GM12801 (cell line): ENCODE results near the gene HIC1.

Source experiments
- TF ChIP-seq, protein P1 (sequence below): IDR thresholded peaks from one replicate; pipeline ENCODE4 v1.5.1; 2011; ENCODE audit warnings: control low read depth; ENCODE audit not compliant: insufficient read length; ENCODE audit errors: extremely low read depth

Gene HIC1

DNA sequence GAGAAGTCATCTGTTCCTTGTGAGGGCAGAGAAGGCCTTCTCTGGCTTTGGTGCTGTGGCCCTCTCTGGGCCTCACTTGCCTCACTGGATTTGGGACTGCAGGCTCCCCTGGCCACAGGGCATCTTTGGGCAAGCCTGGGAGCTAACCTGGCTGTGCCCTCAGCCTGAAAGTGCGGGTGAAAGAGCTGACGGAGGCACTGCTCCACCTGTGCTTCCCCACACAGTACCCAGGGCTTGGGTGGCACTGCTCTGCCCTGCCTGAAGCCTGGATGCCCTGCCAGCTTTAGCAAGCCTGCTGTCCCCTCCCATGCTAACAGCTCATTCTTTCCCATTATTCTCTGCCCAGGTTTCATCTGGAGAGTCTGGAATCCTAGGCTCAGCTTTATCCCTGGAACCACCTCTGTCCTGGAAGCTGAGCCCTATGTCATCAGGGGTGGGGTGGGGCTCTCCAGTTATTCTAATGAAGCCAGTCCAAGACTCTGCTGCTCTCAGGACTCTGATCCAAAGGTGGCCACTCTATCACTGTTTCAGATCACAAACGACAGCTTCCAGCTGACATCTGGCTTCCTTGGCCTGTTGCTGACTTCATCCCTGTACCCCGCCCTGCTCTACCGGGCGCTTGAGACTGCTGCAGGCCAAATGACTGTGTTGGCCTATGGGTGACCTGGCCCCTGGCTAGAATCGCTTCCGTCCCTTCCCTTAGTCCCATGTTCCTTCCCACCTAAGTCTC, 29.3 kb downstream of the HIC1 start:
- TF ChIP-seq, protein P1, sequence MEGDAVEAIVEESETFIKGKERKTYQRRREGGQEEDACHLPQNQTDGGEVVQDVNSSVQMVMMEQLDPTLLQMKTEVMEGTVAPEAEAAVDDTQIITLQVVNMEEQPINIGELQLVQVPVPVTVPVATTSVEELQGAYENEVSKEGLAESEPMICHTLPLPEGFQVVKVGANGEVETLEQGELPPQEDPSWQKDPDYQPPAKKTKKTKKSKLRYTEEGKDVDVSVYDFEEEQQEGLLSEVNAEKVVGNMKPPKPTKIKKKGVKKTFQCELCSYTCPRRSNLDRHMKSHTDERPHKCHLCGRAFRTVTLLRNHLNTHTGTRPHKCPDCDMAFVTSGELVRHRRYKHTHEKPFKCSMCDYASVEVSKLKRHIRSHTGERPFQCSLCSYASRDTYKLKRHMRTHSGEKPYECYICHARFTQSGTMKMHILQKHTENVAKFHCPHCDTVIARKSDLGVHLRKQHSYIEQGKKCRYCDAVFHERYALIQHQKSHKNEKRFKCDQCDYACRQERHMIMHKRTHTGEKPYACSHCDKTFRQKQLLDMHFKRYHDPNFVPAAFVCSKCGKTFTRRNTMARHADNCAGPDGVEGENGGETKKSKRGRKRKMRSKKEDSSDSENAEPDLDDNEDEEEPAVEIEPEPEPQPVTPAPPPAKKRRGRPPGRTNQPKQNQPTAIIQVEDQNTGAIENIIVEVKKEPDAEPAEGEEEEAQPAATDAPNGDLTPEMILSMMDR, result no peak

DNA sequence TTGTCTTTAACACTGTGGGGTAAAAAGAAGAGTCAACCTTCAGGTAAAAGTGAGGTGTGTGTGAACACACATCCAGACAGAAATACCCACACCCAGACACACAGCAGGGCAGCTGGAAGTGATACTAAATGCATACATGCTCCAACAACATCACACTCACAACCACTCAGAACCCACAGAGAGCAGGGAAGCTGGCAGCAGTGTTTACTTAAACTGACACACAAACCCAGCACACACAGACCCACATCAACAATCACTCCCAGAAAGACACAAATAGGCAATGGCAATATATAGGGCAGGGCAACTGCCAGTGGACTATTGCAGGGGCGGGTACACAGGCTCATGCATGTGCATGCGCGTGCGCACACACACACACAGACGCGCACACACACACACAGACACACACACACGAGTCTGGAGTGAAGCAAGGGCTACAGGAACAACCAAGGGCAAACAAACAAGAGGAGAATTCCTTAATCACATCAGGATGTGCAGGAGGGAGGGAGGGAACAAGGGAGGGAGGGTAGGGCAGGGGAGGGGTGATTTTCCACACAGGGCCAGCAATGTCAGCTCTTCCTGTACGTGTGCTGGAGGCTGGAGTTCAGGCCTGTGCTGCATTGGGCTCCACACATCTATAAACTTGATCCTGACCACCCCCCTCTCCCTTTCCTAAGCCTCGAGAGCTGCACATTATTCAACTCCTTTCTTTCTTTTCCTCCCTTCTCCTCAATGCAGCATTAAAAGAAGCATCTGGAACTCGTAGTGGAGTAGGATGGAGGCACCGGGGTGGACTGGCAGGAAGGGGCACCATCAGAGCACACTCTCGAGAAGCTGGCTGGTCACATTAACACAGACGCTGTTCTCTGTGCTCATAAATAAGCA, 30.1 kb downstream of the HIC1 start:
- TF ChIP-seq, protein P1, result no peak

DNA sequence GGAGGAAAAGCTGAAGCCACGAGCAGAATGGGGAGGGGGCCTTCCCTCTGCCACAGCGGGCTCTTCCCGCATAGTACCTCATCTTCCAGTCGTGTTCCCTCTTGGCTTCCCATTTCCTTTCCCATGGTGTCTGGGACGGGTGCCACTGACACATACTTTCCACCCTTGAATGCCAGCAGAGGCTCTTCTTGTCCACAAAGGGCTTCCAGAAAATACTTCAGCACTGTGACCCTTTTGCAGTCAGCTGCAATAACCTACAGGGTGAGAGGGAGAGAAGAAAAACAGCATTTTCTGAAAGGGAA, 30.7 kb downstream of the HIC1 start:
- TF ChIP-seq, protein P1, result no peak

DNA sequence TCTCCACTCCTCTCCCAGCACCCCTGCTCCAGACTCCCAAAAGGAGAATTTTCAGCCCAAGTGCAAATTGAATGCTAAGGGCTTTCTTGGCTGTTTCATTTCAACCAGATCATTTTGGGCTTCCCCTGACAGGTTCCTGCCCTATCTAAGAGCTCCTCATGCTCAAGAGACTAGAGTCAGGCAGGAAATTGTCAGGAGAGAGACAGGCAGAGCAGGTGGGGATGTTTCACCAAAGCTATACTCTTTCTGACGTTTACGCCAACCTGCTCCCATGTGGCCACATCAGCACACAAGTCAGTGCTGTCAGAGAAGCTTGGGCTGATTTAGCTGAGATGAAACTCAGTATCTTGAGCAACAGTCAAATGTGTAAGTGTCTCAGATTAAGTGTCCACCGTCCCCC, 31.4 kb downstream of the HIC1 start:
- TF ChIP-seq, protein P1, result no peak

DNA sequence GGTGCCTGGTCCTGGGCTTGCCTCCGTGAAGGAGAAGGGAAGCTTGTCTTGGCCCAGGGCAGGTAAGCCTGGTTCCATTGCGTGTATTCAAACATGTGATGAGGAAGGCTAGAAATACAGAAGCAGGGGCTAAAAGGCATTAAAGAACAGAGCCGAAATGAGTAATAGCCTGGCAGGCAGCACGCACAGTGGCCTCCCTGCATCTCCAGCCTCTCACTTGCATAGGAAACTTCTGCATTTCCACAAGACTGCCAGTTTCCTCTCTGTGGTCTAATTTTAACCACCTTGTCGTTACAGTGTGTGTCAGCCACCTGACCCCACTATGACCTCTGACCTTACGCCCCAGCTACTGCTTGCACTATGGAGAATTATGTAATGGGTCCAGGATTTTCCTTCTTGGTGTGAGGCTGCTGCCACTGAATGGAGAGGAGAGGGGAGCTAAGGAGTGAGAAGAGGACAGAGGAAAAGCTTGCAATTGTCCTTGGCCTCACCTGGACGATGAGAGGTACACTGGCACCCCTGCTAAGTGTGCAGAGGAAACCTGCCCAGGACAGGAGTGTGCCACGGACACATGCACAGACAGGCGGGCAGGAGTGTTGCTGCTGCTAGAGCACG, 32.8 kb downstream of the HIC1 start:
- TF ChIP-seq, protein P1, result no peak

DNA sequence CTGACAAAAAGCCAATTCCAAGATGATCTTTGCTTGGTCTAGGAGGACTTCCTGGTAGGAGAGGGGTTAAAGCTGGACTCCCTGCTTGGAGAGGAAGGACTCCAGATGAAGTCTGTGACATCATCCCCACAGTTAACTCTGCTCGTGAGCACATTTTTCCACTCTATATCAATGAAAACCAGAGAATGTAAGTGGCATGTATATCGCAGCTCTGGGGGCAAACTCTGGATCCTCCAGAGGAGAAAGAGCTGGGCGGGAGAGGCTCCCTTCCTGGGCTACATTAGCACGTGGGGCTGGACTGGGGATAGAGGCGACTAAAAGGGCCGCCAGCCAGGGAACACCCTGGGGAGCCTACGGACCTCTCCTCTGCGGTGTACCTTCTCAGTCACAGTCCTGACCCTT, 34.1 kb downstream of the HIC1 start:
- TF ChIP-seq, protein P1, result no peak

DNA sequence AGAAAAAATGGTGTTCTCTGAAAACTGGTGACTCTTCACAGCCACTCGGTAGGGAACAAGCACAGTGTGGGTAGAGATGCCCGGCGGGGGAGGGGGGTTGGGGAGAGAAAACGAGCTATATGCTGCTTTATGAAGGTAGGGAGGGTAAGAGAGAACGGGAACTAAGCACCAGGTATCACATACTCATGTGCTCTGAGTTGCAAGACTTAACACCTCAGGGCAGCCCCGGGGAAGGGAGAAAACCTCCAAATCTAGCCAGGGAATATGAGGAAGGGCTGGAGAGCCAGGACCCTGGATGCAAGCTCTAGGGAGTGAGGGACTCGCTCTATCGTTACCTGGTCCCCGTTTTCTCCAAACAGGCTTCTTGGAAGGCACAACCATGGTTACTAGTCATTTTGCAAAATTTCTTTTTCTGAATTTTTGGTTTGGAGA, 35.3 kb downstream of the HIC1 start:
- TF ChIP-seq, protein P1, result no peak
